GM12892 (cell line): ENCODE data around the gene ANTXRL.

Experiments used
- POLR2A ChIP-seq: IDR thresholded peaks from 2 replicates; pipeline ENCODE4 v1.6.1; 2011; ENCODE audit warnings: low read depth, low read length, control low read depth
- POLR2AphosphoS5 ChIP-seq: IDR thresholded peaks from 2 replicates; pipeline ENCODE4 v1.6.1; 2011; ENCODE audit warnings: low read depth, low read length, control low read depth
- TAF1 ChIP-seq: IDR thresholded peaks from 2 replicates; pipeline ENCODE4 v1.6.1; 2011; ENCODE audit warnings: low read depth, mild to moderate bottlenecking, control low read depth, low read length, borderline replicate concordance

- TF ChIP-seq POLR2AphosphoS5 (no peak), POLR2A (no peak), TAF1 (no peak)
Observed at GRCh38 chr10:46267132-46267985, 19.4 kb upstream of the ANTXRL start.
